Endothelial cell of umbilical vein (primary cell): Measurements from ENCODE around the gene PDGFB. TPM values are rescaled to one million over a fixed set of nuclear protein-coding genes. Genes with fewer than 3 reads are reported as not detected.

Experiments used
- BruUV-seq: library from RNA; stranded (reverse); fragments of 400-500 nt; replicated peaks from 2 replicates; lab custom pipeline; 2021; lab: Mats Ljungman, UMichigan
- CTCF ChIA-PET: fragments of 300-600, 350-600 bp; sonication (Branson Sonifier 250); formaldehyde crosslinking; loops from one replicate; lab custom pipeline; 2021; ENCODE audit warnings: antibody characterized with exemption, inconsistent platforms; lab: Charles Lee
- POLR2A ChIA-PET: fragments of 300-600, 350-600 bp; sonication (Branson Sonifier 250); formaldehyde crosslinking; loops from one replicate; lab custom pipeline; 2021; ENCODE audit warnings: antibody characterized with exemption, inconsistent platforms; lab: Charles Lee
- DNase-seq: peaks from one replicate; pipeline ENCODE4 v3.0.0-alpha.2; 2011; ENCODE audit warnings: low read depth, low spot score
- FAIRE-seq: peaks from 2 replicates; lab custom pipeline; 2011; peaks lifted over from hg19 to GRCh38; lab: Jason Lieb, UNC
- H2AFZ ChIP-seq: 2 replicates; pipeline ENCODE4 v1.6.0; 2012; ENCODE audit warnings: low read depth, low read length, control low read depth, inconsistent platforms
- H3K27ac ChIP-seq: 2 replicates; pipeline ENCODE4 v1.5.1; 2011; ENCODE audit warnings: low read depth, mild to moderate bottlenecking, control low read depth, low read length, moderate library complexity; ENCODE audit not compliant: insufficient read depth
- H3K27me3 ChIP-seq, 2 experiments: 2 replicates each; pipeline versions ENCODE4 v1.6.0 to v1.6.1; 2011; ENCODE audit warnings: low read length in 2 of 2, mixed read lengths in 1 of 2; ENCODE audit not compliant: control insufficient read depth in 2 of 2, insufficient read depth in 2 of 2
- H3K36me3 ChIP-seq, 2 experiments: 2 replicates in 1 of 2; 3 replicates in 1 of 2; pipeline ENCODE4 v1.5.1; 2011; ENCODE audit warnings: low read length in 2 of 2, mild to moderate bottlenecking in 1 of 2, moderate library complexity in 1 of 2; ENCODE audit not compliant: control insufficient read depth in 2 of 2, insufficient read depth in 2 of 2; ENCODE audit errors: extremely low read depth in 1 of 2
- H3K4me1 ChIP-seq: 3 replicates; pipeline ENCODE4 v1.5.1; 2011; ENCODE audit warnings: mild to moderate bottlenecking, low read length; ENCODE audit not compliant: control insufficient read depth, insufficient read depth; ENCODE audit errors: extremely low read depth
- H3K4me2 ChIP-seq: 2 replicates; pipeline ENCODE4 v1.6.1; 2011; ENCODE audit warnings: low read length, control low read depth, mixed read lengths; ENCODE audit not compliant: insufficient read depth
- H3K4me3 ChIP-seq, 3 experiments: fragments of 200-600 bp in 1 of 3; sonication (generic), shearing (Covaris generic) in 1 of 3; replicated peaks in 1 of 3; 2 replicates each; pipeline ENCODE4 v1.5.1; 2011 to 2016; ENCODE audit warnings: control low read depth in 3 of 3, low read length in 3 of 3, mild to moderate bottlenecking in 2 of 3, inconsistent platforms in 1 of 3, low read depth in 1 of 3, moderate library complexity in 1 of 3; ENCODE audit not compliant: insufficient read depth in 1 of 3
- H3K79me2 ChIP-seq: 2 replicates; pipeline ENCODE4 v1.6.0; 2012; ENCODE audit warnings: low read length, inconsistent platforms; ENCODE audit not compliant: control insufficient read depth, insufficient read depth
- H3K9ac ChIP-seq: replicated peaks from 2 replicates; pipeline ENCODE3; 2011; ENCODE audit warnings: low read length, control low read depth; ENCODE audit not compliant: insufficient read depth; ENCODE audit errors: extremely low read depth
- H3K9me1 ChIP-seq: replicated peaks from 3 replicates; pipeline ENCODE4 v1.6.0; 2011; ENCODE audit warnings: mild to moderate bottlenecking, low read length; ENCODE audit not compliant: control insufficient read depth, insufficient read depth; ENCODE audit errors: extremely low read depth
- H3K9me3 ChIP-seq: replicated peaks from 2 replicates; pipeline ENCODE4 v1.5.1; 2012; ENCODE audit warnings: low read length, inconsistent platforms; ENCODE audit not compliant: control insufficient read depth, insufficient read depth
- H4K20me1 ChIP-seq: replicated peaks from 2 replicates; pipeline ENCODE3; 2011; ENCODE audit warnings: mild to moderate bottlenecking, low read length; ENCODE audit not compliant: control insufficient read depth, insufficient read depth; ENCODE audit errors: extremely low read depth
- CTCF ChIP-seq, 2 donors: IDR thresholded peaks; 1 replicate in 1 of 2; 2 replicates in 1 of 2; pipeline ENCODE4 v1.5.1; 2011; ENCODE audit warnings: low read length in 2 of 2, mild to moderate bottlenecking in 2 of 2, moderate library complexity in 2 of 2, control low read depth in 1 of 2, inconsistent platforms in 1 of 2, low read depth in 1 of 2; ENCODE audit not compliant: insufficient read depth in 1 of 2; ENCODE audit errors: extremely low read depth in 1 of 2
- EZH2 ChIP-seq: IDR thresholded peaks from 2 replicates; pipeline ENCODE4 v1.6.1; 2012; ENCODE audit warnings: borderline replicate concordance, low read depth, mild to moderate bottlenecking, moderate library complexity, low read length, inconsistent platforms; ENCODE audit not compliant: severe bottlenecking
- FOS ChIP-seq: IDR thresholded peaks from 2 replicates; pipeline ENCODE4 v1.6.1; 2011; ENCODE audit warnings: mild to moderate bottlenecking, low read length, moderate library complexity, borderline replicate concordance; ENCODE audit not compliant: insufficient read depth
- GATA2 ChIP-seq: IDR thresholded peaks from 2 replicates; pipeline ENCODE4 v1.7.0; 2011; ENCODE audit warnings: low read depth, mild to moderate bottlenecking, moderate library complexity, mixed read lengths, low read length; ENCODE audit not compliant: insufficient read length, insufficient read depth
- JUN ChIP-seq: IDR thresholded peaks from 2 replicates; pipeline ENCODE4 v1.6.1; 2011; ENCODE audit warnings: borderline replicate concordance, low read depth; ENCODE audit not compliant: insufficient read length, insufficient read depth
- MAX ChIP-seq: IDR thresholded peaks from 2 replicates; pipeline ENCODE4 v1.6.1; 2011; ENCODE audit not compliant: insufficient read depth, insufficient read length
- MYC ChIP-seq: IDR thresholded peaks from one replicate; pipeline ENCODE4 v1.6.1; 2011; ENCODE audit warnings: mild to moderate bottlenecking, low read depth, low read length
- POLR2A ChIP-seq: IDR thresholded peaks from 2 replicates; pipeline ENCODE4 v1.6.1; 2012; ENCODE audit warnings: low read depth, mild to moderate bottlenecking, control low read depth, low read length
- POLR2AphosphoS5 ChIP-seq: IDR thresholded peaks from 2 replicates; pipeline ENCODE4 v1.6.1; 2012; ENCODE audit warnings: low read depth, mild to moderate bottlenecking, control low read depth, low read length, moderate library complexity; ENCODE audit not compliant: insufficient read depth
- dilution Hi-C: fragments of 300-500 bp; cut with MboI; formaldehyde crosslinking; loops from one replicate; pipeline ENCODE4 v1.15.0; 2019; ENCODE audit warnings: low sequenced_read_pairs; ENCODE audit not compliant: extremely low pct_ligation_motif_present
- intact Hi-C: fragments of 100-400 bp; cut with micrococcal nuclease; formaldehyde crosslinking; loops from one replicate; pipeline ENCODE4 v1.10.0; 2022
- polyA plus RNA-seq, 4 experiments: library from polyadenylated mRNA; depleted of rRNA in 3 of 4; stranded (reverse) in 3 of 4; unstranded in 1 of 4; fragments of >200 nt; gene quantifications; 2 replicates each; pipeline versions ENCODE4 v1.2.1 to v1.2.3, GENCODE V29; 2011 to 2012; ENCODE audit warnings: missing spikeins in 1 of 4
- total RNA-seq: library from RNA; stranded (reverse); gene quantifications from 2 replicates; pipeline ENCODE4 v1.2.3, GENCODE V29; 2021

The PDGFB gene
- total and polyA plus RNA-seq, 2 donors (not counting 3 experiments of a cell fraction or from before 2014, with no cell fraction given): 135 to 240 TPM

DNA sequence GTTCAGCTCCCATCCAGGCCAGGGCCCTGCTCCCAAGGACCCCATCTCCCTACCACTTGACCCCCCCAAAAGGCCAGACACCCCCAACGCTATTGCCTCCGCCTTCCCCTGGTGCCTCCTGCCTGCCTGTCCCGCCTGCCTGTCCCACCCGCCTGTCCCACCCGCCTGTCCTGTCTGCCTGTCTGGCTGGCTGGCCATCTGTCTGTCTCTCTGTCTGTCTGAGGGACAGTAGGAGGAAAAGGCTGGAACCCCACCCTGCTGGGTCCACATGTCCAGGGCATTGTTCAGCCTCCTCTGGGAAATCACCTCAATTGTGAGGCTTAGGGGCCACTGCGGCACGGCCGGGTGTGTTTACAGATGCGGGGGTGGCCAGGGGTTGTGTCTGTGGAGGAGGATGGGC, 67.0 kb downstream of the PDGFB start:
- no peak overlapping the region for H3K4me3 ChIP-seq
- H3K27me3 ChIP-seq: no peaks in the 10 kb centered on the region
- no peaks in the 10 kb centered on the region for H3K9me3 ChIP-seq
- no peaks in the 10 kb centered on the region for H4K20me1 ChIP-seq
- H3K36me3 ChIP-seq: no peaks in the 10 kb centered on the region
- intact Hi-C loops: loop anchor here (1.0 to 10.0 kb wide), 2 partner anchors 37 to 347 kb away; partner anchors contain the start of gene ATF4
- POLR2A ChIA-PET: interaction anchor here (0.6 kb wide), 1 partner anchor 134 kb away, joined by 4 read pairs; no protein-coding TSS in a partner anchor
- FAIRE-seq: peak; percentile 8
- H2AFZ ChIP-seq: no peak overlapping the region
- H3K9ac ChIP-seq: peak overlapping the region; percentile 80
- BruUV-seq: TSS peak; percentile 68
- peaks cover 65% of the 10 kb centered on the region for H3K4me1 ChIP-seq
- TF ChIP-seq GATA2 (no peak), POLR2AphosphoS5 (no peak), FOS (no peak), POLR2A (no peak), EZH2 (no peak), MYC (no peak), JUN (no peak), CTCF (IDR thresholded peaks at IDR 0.05; ENCODE audit: extremely low read depth in 1 of 2, insufficient read depth in 1 of 2, low read depth in 1 of 2, low read length in 2 of 2) (no peak), MAX (no peak)
- H3K79me2 ChIP-seq: no peaks in the 10 kb centered on the region
- no peak overlapping the region for H3K4me2 ChIP-seq
- peak overlapping the region; percentile 99 for H3K27ac ChIP-seq
- H3K9me1 ChIP-seq: no peaks in the 10 kb centered on the region
- dilution Hi-C loops: no loop called here
- no peak for DNase-seq
- CTCF ChIA-PET: interaction anchor here (1.2 kb wide), 1 partner anchor 53 kb away, joined by 3 read pairs; no protein-coding TSS in a partner anchor
